Activated T-helper 1 cell treated with Interleukin-2 at 50 U/mL for 16 hours (primary cell): Measurements from ENCODE around the gene STK11.
"Not testable (repeated sequence)": the region's sequence is repeated elsewhere in the genome, so short reads cannot be mapped to it uniquely, and the experiment has no call there.

Source experiments
- DNase-seq: peaks from one replicate; pipeline ENCODE4 v3.0.0-alpha.2; 2020; ENCODE audit warnings: low read depth

The STK11 gene

DNA sequence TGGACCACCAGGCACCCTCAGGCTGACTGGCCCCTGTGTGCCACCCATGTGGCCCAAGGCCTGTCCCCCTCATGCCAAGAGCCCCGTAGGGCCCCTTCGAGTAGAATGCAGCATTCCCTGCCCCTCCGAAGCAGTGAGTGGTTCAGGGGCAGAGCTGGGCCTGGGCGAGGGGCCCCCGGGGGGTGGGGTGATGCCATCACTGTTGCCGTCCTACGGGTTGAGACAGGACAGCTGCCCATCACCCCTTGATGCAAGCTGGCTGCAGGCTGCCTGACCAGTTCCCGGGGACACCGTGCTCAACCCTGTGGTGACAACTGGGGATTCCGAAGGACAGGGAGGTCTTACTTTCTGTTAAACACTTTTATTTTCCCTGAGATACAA, 36.2 kb upstream of the STK11 start:
- no peak for DNase-seq

DNA sequence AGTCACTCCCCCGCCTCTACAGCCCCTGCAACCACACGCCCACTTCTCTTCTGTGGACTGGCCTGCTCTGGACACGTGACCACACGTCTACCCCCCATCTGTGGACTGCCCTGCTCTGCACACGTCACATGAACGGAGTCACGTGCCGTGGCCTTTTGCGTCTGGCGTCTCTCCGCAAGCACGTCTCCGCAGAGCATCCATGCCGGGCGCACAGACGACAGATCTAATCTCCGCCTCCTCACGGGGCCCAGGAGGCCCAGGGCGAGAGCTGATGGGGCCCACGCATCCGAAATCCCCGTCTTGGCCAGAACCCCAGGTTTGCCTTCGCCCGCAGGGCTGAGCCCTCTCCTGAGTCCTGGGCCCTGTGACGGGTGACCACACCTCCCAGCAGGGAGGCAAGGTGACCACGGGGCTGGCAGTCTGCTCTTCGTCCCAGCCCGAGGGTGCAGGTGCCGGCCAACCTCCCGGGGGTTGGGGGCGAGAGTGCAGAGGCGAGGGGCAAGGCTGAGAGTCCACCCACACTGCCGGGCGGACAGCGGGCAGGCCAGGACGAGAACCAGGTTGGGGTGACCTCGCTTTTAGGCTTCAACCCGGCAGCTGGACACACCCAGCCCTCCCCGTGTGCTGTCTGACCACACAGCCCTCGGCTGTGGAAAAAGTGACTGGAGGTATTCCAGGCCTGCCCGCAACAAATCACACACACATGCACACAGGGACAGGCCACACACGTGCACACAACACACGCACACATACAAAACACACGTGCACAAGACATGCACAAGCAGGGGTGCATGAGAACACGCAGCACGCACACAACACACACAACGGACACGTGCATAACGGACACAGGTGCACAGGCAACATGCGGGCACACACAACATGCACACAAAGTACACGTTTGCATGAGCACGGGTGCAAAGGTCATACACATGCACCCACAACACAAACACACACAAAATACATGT, 35.4 kb upstream of the STK11 start:
- no peak for DNase-seq

DNA sequence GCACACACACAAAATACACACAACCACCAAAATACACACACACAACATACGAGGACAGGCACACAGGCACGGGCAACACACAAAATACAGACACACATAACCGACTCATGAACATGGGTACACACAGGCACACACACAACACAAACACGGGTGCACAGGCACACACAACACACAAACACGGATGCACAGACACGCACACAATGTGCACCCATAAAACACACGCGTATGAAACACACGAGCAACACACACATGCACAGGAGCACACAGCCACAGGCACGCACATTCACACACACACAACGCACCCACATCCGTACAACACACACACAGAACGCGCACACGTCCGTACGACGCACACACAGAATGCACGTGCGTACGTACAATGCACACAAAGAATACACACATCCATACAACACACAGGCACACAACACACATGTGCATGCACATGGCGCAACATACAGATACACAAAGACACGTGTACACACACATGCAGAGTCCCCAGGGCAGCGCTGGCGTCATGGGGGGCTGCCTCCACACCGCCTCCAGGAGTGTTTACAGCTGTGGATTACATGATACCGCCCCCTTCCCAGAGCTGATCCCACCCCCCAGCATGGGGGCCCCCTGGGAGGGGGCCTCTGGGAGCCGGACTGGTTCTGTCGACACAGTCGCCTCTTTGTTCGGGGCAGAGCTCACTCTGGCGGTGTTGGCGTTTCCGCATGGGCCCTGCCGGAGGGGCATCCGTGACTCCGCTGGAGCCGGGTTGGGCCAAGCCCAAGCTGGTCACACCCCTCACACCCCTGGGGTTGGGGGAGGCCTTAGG, 34.4 kb upstream of the STK11 start:
- no peak for DNase-seq

DNA sequence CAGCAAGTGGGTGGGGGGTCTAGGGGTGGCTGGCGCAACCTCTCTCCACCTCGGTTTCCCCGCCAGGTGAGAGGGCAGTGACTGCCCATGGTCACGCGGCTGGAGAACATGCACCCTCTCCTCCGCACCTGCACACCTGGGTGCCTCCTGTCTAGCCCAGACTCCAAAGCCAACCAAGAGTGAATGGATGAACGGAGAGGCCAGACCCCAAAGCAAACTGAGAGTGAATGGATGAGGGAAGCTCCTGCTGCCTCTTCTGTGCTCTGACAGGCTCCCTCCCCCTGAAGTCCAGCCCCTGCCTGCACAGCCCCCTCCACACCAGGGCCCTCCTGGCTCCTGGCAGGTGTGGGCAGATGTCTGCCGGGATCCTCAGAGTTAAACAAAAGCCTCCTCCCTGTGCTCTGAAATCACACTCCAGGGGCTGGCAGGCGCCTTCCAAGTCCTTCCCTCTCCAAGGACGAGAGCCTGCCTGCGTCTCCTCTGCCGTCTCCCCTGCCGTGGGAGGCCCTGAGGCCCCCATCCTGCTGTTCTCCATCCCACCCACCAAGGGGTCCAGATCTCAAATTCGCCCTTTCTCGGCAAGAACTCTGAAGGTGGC, 33.7 kb upstream of the STK11 start:
- DNase-seq = no peak

DNA sequence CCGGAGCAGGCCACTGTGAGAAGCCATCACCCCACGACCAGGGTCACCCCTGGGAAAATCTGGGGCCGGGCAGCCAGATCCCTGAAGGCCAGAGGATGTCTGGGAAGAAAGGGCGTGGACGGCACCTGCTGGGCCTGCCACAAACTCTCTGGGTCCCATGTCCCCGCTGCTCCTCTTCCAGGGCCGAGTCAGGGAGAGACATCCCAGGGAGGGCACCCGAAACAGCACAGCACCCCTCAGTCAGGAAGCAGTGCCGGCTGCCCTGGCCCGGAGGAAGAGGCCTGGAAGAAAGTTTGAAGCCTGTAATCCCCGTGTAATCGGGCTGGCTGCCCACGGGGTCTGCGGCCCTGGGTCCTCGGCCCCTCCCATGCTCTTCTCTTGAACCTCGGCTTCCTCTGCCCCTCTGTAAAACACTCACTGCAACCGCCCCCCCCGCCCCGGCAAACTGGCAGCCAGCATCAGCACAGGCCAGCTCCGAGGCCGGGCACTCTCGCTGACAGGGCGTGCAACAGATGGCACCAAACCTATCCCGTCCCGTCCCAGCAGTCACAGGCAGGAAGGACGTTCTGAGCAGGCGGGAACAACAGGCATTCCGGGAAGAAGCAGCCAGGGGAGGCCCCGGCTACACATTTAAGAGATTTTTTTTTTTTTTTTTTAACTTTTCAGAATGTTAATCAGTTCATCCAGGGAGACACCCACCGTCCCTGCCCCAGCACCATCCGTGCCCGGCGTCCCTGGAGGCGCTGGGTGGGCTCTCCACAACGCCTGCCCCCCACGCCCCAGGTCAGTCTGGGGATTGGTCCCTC, 33.0 kb upstream of the STK11 start:
- no peak for DNase-seq

DNA sequence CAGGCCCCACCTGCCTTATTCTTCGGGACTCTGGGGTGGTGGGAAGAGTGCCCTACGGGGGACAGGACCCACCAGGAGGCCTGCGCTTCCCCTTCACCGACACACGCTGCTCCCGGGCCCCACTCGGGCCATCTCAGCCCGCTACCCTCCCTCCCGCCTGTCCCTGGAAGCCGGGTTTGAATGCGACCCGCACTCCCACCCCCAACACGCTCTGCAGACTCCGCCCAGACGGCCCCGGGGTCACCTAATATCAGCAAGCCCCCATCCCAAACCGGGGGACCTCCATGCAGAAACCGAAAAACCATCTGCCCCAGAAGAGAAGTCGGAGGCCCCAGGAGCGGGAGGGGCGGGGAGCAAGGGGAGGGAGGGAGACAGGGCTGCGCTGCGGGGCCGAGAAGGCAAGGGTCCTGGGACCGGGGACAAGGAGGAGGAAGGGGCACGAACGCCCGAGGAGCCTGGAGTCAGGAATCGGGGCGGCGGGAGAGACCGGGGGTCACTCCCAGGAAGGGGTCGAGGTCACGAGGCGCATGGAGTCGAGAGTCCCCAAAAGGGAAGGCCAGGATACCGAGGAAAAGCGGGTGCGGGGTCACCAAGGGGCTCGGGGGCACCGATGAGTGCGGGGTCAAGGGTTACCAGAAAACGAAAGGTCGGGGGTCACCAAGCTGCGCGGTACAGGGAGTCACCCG, 32.3 kb upstream of the STK11 start:
- no peak for DNase-seq

DNA sequence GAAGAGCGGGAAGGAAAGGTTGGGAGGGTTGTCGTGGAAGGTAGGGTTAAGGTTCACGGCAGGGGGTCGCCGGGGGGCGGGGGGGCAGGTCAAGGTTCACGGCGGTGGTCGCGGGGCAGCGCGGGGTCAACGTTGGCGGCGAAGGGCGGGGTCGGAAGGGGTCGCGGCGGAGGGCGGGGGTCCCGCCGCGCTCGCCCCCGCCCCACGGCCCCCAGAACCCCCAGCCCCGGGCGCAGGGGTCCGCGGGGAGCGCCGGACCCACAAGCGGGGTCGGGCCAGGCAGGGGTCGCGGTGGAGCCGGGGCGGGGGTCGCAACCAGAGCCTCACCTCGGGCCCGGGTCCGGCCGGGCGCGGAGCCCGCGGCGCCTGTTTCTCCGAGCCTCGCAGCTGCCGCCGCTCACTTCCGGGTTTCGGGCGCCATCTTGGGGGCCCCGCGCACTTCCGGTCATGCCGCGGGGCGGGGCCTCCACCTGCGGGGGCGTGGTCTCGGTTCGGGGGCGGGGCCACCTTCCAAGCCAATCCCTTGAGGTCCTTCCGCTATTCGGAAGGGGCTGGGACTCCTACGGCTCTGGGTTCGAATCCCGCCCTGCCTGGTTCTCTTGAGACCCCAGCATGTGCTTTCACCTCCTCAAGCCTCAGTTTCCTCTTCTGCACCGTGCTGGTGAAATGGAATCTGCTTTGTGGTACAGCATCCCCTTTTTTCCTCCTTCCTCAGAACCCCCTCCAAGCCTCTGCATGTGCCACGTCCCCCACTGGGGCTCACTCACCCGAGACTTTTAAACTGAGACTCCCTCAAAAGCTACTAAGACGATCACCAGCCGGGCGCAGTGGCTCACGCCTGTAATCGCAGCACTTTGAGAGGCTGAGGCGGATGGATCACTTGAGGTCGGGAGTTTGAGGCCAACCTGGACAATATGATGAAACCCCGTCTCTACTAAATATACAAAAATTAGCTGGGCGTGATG, 31.5 kb upstream of the STK11 start, which contains the start of gene SBNO2:
Gene SBNO2 (minus strand): TSS at position 424 of the 965 bp plus-strand sequence. CDS start 19,992 bp downstream, outside the sequence.
- DNase-seq = peak; percentile 79

DNA sequence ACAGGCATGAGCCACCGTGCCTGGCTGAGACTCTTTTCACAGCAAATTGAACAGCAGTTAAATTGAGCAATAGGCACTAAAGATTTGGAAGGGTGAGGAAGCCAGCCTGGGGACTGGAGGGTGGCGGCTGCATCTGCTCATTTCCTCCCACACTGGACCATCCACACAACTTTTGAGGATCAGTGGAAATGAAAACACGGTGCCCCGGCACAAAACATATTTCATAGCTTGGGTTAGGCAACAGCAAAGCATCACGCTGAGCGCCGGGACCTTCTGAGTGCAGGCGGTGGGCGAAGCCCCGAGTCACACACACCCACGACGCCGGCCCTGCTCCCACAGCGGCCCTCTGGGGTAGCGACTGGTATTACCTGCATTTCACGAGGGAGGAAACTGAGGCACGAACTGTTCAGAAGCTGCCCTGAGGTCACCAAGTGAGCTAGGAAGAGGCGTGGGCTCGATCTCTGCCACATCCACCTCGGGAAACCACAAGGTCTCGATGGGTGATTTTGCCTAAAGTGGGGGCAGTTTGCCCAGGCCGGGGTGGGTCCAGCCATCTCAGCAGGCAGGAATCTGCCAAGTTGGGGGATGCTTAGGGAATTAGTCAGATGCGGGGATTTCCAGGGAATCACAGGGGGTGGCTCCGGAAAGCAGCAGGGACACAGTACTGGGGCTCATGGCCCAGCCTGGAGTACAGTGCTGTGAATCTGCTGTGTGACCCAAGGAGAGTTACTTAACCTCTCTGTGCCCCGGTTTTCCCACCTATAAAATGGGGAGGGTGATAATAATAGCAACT, 28.1 kb upstream of the STK11 start:
- DNase-seq = no peak

DNA sequence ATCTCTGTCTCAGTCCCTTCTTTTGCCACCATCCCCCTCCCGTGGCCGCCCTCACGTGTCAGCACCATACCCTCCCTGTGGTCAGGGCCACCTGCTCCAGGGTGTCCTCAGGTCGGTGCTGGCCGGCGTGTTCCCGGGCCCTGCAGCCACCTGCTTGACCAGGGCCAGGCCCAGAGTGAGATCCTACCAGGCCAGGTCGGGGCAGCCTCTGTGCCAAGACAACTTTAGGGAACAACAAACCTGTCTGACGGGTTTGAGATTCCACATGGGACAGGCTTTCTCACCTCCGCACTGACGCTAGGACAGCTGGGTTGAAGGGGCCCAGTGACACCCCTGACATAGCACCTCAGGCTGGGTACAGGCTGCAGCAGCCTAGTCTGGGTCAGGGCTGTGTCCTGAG, 24.0 kb upstream of the STK11 start:
- no peak for DNase-seq

DNA sequence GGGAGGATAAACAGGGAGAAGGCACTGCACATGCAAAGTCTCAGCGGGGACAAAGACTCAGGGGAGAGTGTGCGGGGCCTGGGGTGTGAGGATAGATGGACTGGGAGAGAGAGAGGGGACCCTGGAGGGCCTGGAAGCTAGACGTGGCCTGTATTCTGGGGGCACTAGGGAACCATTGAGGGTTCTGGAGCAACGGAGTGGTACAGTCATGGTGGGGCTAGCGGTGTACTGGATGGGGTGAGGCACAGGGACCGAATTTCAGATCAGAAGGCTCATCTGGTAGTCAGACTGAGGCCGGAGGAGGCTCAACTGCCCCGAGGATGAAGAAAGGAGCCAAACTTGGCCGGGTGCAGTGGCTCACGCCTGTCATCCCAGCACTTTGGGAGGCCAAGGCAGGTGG, 23.5 kb upstream of the STK11 start:
- DNase-seq = no peak

DNA sequence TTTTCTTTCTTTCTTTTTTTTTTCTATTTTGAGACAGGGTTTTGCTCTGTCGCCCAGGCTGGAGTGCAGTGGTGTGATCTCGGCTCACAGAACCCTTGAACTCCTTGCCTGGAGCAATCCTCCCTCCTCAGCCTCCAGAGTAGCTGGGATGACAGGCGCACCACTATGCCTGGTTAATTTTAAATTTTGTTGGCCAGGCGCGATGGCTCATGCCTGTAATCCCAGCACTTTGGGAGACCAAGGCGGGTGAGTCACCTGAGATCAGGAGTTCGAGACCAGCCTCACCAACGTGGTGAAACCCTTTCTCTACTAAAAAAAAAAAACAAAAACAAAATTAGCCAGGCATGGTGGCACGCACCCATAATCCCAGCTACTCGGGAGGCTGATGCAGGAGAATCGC, 22.9 kb upstream of the STK11 start:
- no peak for DNase-seq

DNA sequence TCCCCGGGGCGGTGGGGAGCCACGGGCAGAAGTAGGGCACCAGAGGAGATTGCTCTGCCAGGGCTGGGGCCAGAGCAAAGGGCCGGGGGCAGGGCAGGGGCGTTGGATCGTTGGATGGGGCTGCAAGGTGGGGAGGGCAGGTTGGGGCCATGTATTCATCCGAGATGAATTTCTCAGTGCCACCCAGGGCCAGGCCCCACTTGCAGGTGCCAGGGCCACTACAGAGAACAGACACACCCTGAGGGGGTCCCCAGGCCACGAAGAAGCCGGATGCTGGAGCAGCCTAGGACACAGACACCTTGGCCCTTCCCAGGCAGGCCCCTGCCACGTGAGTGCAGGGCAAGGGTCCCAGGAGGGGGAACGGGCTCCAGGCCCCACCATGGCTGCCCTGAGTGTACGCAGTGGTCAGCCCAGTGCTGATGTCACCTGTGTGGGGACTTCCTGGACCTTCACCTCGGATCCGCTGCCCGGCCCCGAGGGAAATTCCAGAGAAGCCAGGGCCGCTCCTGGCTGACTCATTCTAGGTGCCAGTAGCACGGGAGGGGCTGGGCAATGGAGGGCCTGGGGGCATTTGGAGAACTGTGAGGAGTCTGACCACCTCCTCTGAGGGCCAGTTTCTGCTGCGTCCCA, 21.9 kb upstream of the STK11 start:
- DNase-seq = no peak

DNA sequence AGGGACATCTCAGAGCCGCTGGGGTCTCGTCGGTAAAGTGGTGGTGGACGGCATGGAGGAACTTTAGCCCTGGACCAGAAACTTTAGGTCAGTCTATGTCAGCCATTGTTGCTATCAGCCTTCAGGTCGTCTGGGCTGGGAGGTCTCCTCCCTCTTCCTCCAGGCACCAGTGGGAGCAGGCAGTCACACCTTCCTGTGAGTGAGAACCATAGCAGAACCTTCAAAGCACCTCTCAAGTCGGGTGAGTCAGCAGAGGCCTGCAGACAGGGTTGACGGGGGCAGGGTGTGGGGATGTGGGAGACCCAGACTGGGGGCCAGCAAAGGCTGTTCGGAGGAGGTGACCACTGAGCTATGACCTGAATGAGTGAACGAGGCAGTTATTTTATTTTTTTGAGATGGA, 16.2 kb upstream of the STK11 start:
- DNase-seq = peak; percentile 38

DNA sequence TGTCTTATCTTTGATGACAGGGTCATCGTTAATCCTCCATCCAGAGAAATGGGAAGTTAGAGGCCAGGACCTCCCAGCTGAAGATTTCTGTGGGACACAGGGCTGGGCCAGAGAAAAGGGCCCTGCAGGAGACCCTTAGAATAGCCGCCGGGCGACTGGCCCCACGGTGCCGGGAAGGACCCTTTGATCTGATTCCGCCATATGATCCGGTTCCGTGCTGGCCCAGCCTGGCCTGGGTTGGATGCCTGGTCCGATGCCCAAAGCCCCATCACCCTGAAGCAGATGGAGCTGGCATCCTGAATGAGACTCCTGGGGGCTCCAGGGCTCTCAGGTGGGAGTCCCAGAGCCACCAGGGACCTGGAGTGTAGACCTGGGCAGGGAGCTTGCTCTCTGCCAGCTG, 6.0 kb upstream of the STK11 start:
- no peak for DNase-seq

DNA sequence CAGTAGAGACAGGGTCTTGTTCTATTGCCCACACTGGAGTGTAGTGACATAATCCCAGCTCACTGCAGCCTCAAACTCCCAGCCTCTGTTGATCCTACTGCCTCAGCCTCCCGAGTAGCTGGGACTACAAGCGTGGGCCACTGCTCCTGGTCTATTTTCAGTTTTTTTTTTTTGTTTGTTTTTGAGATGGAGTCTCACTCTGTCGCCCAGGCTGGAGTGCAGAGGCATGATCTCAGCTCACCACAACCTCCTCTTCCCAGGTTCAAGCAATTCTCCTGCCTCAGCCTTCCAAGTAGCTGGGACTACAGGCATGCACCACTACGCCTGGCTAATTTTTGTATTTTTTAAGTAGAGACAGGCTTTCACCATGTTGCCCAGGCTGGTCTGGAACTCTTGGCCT, 5.0 kb upstream of the STK11 start:
- DNase-seq = not testable (repeated sequence)

DNA sequence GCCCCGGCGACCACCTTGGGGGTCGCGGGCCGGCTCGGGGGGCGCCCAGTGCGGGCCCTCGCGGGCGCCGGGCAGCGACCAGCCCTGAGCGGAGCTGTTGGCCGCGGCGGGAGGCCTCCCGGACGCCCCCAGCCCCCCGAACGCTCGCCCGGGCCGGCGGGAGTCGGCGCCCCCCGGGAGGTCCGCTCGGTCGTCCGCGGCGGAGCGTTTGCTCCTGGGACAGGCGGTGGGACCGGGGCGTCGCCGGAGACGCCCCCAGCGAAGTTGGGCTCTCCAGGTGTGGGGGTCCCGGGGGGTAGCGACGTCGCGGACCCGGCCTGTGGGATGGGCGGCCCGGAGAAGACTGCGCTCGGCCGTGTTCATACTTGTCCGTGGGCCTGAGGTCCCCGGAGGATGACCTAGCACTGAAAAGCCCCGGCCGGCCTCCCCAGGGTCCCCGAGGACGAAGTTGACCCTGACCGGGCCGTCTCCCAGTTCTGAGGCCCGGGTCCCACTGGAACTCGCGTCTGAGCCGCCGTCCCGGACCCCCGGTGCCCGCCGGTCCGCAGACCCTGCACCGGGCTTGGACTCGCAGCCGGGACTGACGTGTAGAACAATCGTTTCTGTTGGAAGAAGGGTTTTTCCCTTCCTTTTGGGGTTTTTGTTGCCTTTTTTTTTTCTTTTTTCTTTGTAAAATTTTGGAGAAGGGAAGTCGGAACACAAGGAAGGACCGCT, 729 bp downstream of the STK11 start:
- no peak for DNase-seq

DNA sequence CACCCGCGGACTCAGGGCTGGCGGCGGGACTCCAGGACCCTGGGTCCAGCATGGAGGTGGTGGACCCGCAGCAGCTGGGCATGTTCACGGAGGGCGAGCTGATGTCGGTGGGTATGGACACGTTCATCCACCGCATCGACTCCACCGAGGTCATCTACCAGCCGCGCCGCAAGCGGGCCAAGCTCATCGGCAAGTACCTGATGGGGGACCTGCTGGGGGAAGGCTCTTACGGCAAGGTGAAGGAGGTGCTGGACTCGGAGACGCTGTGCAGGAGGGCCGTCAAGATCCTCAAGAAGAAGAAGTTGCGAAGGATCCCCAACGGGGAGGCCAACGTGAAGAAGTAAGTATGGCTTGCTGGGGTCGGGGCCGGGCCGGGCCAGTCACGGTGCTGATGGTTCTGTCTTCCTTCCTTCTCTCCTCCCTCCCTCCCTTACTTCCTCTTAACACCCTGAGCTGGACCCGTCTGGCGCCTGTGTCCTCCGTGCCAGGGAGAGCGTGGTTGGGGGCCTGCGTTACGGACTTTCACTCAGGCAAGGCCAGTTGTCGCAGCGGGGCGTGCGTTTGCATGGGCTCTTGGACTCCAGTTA, 1.4 kb downstream of the STK11 start:
- no peak for DNase-seq

DNA sequence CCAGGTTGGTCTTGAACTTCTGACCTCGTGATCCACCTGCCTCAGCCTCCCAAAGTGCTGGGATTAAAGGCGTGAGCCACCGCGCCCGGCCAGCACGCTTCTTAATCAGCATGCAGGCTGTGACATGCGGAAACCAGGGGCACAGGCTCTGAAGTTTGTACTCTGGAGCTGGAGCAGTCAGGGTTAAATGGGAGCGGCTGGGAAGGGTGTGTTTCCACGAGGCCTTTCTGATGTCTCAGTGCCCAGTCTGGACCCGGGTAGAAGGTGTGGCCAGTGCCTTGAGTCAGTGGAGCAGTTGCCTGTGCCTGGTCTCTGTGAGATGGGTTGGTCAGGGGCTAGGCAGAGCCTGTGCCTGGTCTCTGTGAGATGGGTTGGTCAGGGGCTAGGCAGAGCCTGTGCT, 3.3 kb downstream of the STK11 start:
- not testable (repeated sequence) for DNase-seq
